Coronary artery (tissue), 2 donors: Measurements from ENCODE around the gene TPM2.

Experiments used
- DNase-seq: peaks from one replicate; pipeline ENCODE4 v3.0.0-alpha.2; 2017; ENCODE audit warnings: low spot score
- H3K27ac ChIP-seq, 2 donors: fragments of 200-600 bp; sonication (generic); one replicate each; pipeline ENCODE4 v1.5.1; 2016 to 2019
- H3K4me3 ChIP-seq: fragments of 200-600 bp; sonication (generic); 2 replicates; pipeline ENCODE4 v1.5.1; 2016; ENCODE audit warnings: mild to moderate bottlenecking, moderate library complexity
- TF ChIP-seq, protein P1 (sequence below): fragments of 200-600 bp; sonication (generic); IDR thresholded peaks from one replicate; pipeline ENCODE4 v1.5.1; 2019; ENCODE audit warnings: antibody characterized with exemption

TPM2 gene

DNA sequence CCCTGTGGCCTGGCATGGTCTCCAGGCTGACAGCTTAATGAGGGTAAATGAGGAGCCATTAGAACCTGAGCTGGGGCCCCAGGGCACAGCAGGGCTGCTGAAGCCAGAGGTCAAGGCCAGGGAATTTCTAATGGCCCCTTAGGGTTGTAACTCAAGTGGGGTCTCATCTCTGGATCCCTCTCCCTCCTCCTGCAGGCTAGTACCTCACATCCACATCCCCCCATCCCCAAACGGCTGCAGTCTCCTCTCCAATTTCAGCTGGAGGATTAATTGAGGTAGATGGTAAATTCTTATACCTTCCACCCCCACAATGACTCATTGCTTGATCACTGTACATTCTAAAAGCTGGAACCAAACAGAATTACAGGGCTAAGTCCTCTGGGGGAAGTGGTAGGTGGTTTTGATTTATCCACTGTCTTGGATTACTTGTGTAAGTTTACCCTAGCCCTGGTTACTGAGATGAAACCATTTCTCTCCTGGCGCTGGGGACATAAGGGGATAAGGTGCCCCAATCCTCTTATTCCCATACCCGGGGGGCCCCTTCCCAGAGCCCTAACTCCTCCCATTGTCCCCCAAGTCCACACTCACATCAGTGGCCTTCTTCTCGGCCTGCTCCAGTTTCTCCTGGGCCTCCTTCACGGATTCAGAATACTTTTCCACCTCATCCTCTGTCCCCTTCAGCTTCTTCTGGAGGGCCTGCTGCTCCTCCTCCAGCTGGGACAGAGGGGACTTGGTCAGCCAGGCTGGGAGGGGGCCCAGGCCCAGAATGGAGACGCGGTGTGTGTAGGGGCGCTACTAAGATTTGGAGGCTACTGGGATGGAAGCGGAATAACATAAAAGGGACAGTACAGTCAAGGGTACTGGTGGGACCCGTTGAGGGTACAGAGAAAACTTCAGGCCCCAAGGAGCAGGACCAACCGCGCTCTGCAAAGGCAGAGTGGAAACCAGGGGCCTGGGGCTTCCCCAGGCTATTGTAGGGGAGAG is 875 bp downstream of the TPM2 start:
- Histone ChIP-seq H3K4me3 (peak overlapping the region; percentile 82), H3K27ac (peak overlapping the region; percentile 96)
- DNase-seq = no peak
- TF ChIP-seq, protein P1, sequence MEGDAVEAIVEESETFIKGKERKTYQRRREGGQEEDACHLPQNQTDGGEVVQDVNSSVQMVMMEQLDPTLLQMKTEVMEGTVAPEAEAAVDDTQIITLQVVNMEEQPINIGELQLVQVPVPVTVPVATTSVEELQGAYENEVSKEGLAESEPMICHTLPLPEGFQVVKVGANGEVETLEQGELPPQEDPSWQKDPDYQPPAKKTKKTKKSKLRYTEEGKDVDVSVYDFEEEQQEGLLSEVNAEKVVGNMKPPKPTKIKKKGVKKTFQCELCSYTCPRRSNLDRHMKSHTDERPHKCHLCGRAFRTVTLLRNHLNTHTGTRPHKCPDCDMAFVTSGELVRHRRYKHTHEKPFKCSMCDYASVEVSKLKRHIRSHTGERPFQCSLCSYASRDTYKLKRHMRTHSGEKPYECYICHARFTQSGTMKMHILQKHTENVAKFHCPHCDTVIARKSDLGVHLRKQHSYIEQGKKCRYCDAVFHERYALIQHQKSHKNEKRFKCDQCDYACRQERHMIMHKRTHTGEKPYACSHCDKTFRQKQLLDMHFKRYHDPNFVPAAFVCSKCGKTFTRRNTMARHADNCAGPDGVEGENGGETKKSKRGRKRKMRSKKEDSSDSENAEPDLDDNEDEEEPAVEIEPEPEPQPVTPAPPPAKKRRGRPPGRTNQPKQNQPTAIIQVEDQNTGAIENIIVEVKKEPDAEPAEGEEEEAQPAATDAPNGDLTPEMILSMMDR = no peak

DNA sequence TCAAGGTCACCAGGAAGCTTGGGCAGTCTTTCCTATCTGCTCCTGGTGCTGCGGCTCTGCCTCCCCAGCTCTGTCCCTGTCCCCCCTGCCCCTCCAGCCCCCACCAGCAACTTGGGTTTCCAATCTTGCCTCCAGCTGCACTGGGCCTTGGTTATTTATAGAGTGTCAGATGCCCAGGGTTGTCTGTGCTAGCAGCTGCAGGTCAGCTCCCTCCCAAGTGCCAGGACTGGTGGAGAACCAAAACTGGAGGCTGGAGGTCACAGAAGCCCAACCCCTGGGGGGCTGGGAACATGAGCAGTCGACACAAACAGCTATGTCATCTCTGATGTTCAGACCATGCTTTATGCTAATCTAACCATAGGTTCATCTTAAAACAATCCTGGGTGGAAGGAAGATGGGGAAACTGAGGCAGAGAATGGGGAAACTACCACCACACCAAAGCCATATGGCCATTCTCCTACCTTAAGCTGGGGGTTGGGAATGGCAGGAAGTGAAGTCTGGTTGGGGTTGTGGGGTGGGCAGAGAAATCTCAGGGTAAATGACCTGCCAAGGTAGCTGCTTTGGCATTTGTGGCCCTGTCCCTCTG is 1.7 kb downstream of the TPM2 start:
- TF ChIP-seq, protein P1 = no peak
- no peak for DNase-seq
- peak overlapping the region; percentile 82 for H3K4me3 ChIP-seq
- peak overlapping the region; percentile 96 for H3K27ac ChIP-seq

DNA sequence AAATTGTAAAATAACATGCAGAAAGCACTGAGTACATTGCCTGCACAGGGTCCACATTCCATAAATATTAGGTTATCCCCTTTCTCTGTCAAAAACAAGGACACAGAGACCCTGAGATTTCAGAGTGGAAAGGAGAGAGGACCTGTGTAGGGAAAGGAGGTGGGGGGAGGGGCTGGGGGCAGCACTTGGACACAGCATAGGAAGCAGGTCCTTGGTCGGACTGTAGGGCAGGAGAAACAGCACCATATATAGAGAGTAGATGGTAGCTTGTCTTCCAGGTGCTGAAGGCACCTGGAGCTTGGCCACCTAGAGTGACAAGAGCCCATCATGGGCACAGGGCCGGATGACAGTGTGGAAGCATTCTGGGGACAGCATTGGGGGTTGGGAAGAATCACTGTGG is 2.4 kb downstream of the TPM2 start:
- TF ChIP-seq, protein P1 = no peak
- no peak for DNase-seq
- Histone ChIP-seq H3K4me3 (peak overlapping the region; percentile 82), H3K27ac (peak overlapping the region; percentile 96)

DNA sequence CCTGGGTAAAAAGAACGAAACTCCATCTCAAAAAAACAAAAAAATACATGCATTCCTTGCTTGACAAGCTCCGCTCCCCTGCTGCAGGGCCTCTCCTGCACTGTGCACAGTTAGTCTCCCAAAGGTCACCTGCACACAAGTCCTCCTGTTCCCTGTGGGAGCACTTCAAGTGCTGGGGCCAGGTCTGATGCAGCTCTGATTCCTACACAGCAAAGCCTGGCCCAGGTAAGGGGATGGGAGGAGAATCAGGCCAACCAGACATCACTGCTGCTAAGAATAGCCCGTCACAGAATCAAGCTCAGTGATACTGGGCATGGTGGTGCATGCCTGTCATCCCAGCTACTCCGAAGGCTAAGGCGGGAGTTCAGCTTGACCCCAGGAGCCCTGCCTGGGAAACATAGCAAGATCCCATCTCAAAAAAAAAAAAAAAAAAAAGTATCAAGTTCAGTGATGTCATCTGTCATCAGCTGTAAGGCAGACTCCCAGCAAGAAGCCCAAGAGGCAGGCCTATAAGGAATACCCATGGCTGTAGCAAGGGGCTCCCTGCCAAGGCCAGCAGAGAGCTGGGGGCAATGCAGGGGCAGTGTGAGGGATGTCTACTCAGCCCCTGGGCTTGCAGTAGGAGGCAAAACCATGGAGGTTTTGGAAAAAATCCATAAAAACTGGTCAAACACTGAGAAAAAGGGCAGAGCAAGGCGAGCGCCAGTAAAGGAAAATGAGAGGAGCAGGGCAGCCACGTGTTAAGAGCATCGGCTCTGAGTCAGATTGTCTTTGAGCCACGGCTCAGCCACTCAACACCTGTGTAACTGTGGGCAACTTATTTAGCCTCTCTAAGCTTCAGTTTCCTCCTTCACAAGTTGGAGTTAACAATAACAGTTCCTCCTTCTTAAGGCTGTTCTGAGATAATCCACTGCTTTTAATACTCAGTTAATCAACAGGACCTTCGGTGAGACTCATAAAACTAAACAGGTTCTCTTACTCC is 3.2 kb downstream of the TPM2 start:
- peak overlapping the region; percentile 96 for H3K27ac ChIP-seq
- H3K4me3 ChIP-seq = peak overlapping the region; percentile 82
- DNase-seq = no peak
- TF ChIP-seq, protein P1 = no peak

DNA sequence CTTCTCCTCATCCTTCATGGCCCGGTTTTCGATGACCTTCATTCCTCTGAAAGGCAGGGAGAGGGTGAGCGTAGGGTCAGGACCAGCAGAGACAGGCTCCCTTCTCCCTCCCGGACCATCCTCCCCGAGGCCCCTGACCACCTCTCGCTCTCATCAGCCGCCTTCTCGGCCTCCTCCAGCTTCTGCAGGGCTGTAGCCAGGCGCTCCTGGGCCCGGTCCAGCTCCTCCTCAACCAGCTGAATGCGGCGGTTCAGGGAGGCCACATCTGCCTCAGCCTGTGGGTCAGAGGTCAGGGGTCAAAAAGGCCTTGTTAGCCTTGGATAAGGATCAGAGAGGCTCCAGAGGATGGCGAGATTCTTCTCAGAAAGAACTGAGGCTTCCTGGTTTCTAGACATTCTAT is 4.2 kb downstream of the TPM2 start:
- DNase-seq = no peak
- TF ChIP-seq, protein P1 = no peak
- peak overlapping the region; percentile 82 for H3K4me3 ChIP-seq
- H3K27ac ChIP-seq = peak overlapping the region; percentile 96

DNA sequence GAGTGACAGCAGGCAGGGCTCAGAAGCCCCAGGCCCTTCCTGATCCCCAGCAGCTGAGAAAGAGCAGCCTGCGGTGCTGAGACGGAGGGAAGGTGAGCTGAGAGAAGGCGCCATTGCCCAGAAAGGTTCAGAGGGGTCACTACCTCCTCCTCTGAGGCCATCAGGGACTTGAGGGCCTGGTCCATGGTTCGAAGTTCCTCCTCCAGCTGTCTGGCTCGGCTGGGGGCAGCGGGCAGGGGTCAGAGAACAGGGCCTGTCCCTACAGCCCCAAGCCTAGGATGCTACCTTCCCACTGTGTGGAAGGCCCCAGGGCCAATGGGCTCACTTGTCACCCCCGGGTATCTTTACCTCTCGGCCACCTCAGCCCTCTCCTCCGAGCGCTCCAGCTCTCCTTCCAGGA is 4.8 kb downstream of the TPM2 start:
- TF ChIP-seq, protein P1 = no peak
- Histone ChIP-seq H3K27ac (peak overlapping the region; percentile 96), H3K4me3 (peak overlapping the region; percentile 82)
- DNase-seq = no peak
